GM19395 (cell line): ENCODE results near the gene POGZ.
A peak's percentile ranks its signal among the peaks of the same experiment; 100 is the strongest.
"Not testable (repeated sequence)": the region's sequence is repeated elsewhere in the genome, so short reads cannot be mapped to it uniquely, and the experiment has no call there.

Source experiments
- ATAC-seq: cut with Tn5 transposase; IDR thresholded peaks from one replicate; pipeline ENCODE4 v1.9.1; 2021; ENCODE audit warnings: mild to moderate bottlenecking, moderate library complexity; ENCODE audit not compliant: unreplicated experiment

POGZ gene

GRCh38 chr1:151418081-151418480, 41.2 kb downstream of the POGZ start:
- ATAC-seq, result no peak

- ATAC-seq, result no peak
These were observed 43.1 kb downstream of the POGZ start for GRCh38 chr1:151416231-151416630.

DNA sequence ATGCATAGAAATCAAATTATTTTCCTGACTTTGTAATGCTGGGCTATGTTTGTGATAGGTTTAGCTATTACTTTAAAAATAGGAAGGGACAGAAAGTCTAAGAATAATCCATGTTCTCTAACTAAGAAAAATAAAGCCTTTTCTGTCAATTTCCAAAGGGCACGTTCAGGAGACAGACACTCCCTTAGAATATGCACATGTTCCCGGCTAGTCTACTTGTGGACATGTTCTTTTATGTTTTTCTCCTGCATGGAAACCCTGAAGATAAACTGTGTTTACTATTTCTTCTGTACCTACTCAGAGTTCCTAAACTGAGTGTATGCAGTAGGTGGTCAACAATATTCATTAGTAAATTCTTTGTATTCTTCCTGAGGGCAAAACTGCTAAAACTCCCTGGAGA, 47.4 kb downstream of the POGZ start:
- no peak for ATAC-seq

GRCh38 chr1:151408891-151409290, 50.4 kb downstream of the POGZ start:
- ATAC-seq, result no peak

- no peak for ATAC-seq
These were observed 52.0 kb downstream of the POGZ start for GRCh38 chr1:151407304-151407703.

DNA sequence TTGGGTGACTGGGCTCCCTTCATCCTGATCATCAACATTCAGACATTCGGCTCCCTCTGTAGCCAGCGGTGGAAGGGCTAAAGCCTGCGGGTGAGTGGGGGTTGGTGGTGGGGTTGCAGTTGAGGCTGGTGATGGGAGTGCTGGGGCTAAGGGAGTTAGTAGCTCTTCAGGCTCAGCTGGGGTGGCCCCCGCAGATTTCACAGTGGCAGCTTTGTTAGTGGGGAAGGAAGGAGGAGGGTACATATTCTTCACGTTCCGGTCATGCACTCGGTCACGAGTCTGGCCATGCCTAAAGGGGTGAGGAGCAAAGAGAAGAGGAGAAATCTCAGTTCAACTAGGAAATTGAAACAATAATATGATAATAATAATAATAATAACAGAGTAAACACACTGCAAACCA, 53.1 kb downstream of the POGZ start:
- ATAC-seq, result no peak

DNA sequence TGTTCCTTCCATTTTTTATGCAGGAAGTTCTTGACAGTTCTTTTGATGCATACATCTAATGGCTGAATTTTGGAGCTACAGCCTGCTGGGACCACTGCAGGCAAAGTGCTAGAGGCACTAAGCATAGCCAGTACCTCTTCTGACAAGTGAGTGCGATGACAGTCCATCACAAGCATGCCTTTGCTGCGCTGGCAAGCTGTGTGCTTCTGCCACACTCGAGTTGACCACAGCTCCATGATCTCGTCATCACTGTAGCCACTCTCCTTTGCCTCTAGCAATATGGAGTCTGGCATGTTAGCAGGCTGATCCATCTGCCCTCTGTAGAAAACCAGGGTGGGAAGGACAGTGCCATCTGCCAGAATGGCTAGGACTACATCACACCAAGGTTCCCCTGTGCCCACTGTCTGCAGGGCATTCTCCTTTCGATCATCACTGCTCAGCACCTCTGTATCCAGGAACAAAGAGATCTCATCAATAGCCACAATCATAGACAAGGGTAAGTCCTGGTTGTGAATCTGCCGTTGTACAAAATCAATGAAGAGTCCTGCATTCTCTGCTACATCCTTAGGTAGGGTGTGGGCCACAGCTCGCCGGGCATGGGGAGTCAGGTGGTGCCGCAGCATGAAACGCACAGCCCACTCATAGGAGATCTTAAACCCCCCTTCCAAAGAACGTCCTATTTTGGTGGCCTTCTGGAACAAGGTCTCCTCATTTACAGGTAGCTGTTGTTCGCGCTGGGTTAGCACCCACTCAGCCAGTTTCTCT, 53.9 kb downstream of the POGZ start:
- ATAC-seq, result no peak

GRCh38 chr1:151403612-151404011, 55.7 kb downstream of the POGZ start:
- ATAC-seq, result no peak

- ATAC-seq, result no peak
These were observed 56.5 kb downstream of the POGZ start for GRCh38 chr1:151402764-151403163.

GRCh38 chr1:151401860-151402259, 57.4 kb downstream of the POGZ start:
- no peak for ATAC-seq

DNA sequence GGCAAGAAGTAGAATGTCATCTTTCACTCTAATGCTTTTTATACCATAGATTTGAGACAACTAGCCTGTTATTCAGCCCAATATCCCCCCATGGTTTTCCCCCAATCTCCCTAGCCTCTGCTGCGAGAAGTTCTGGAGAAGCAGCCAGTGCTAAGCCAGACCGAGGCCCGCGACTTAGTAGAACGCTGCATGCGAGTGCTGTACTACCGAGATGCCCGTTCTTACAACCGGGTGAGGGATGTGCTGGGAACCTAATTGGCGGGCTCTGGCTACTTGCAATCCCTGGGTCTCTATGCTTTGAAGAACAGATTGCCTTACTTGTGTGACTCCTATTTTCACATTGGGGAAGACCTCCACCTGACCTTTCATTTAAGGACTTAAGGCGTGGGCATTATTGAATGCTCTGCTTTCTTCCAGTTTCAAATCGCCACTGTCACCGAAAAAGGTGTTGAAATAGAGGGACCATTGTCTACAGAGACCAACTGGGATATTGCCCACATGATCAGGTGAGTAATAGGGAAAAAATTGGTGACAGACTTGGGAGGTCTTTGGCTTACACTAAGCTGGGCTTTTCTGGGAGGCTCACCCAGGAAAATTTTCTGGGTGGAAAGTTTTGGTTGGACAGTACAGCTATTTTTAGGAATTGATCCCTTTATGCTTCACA, 58.0 kb downstream of the POGZ start:
- ATAC-seq, result no peak

- peak; percentile 88 for ATAC-seq
These were observed 59.7 kb downstream of the POGZ start, which contains the start of gene PSMB4 for GRCh38 chr1:151399324-151400171. PSMB4 (plus strand) TSS chr1:151399573; CDS start chr1:151399588, 15 bp downstream.

DNA sequence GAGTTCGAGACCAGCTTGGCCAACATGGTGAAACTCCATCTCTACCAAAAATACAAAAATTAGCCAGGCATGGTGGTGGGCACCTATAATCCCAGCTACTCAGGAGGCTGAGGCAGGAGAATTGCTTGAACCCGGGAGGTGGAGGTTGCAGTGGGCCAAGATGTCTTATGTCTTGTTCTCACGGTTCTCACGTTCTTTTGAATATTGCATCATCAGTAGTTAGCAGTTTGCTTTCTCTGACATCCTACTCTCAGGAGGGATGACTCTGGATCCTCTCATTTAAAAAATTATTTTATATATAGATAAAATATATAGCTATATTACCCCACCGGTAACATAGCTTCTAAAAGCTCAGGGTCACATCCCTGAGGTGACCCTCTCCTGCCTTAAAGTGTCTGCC, 63.0 kb downstream of the POGZ start:
- not testable (repeated sequence) for ATAC-seq

GRCh38 chr1:151393583-151393982, 65.7 kb downstream of the POGZ start:
- no peak for ATAC-seq

- ATAC-seq, result no peak
These were observed 68.2 kb downstream of the POGZ start for GRCh38 chr1:151391079-151391563.

GRCh38 chr1:151390221-151391078, 68.8 kb downstream of the POGZ start:
- not testable (repeated sequence) for ATAC-seq

GRCh38 chr1:151386002-151386401, 73.3 kb downstream of the POGZ start:
- ATAC-seq, result no peak

DNA sequence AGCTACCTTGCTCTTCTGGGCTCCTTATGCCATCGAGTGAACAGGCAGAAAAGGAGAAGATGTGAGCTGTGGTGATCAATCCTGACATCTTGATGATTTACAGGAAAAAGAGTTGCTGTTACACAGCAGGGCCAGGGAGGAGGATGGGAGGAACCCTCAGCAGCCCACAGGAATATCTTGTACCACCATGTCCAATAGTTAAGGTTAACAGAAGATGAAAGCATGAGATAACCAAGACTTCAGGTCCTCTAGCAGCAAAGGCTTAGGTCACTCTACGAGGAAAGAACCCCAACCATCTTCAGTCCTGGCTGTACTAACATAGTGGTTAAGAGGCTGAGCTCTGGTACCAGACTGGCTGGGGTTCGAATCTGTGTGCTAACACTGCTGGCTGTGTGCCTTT, 74.7 kb downstream of the POGZ start:
- no peak for ATAC-seq

DNA sequence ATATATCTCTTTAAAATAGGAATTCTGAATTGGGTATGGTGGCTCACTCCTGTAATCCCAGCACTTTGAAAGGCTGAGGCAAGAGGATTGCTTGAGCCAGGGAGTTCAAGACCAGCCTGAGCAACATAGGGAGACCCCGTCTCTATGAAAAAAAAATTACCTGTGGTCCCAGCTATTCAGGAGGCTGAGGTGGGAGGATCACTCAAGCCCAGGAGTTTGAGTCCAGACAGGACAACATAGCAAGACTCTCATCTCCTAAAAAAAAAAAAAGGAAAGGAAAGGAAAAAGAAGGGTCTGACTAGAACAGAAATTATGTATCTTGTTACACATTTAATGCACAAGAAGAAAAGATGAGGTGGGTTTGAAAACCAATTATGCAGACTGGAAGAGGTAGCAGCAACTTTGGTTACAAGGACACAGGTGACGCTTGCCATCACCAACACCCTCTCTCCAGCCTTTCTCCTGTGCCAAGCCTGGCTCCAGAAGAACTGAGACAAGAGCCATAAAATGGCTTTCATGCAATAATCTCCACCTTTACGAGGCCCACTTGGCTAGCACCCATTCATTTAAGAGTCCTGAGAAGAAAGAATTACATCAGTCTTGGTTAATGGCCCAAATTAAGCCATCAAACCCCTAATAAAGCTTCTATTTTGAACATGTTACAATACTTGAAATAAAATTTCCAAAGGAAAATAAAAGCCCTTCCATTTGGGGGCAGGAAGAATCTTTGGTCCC, 82.0 kb downstream of the POGZ start:
- ATAC-seq, result no peak

DNA sequence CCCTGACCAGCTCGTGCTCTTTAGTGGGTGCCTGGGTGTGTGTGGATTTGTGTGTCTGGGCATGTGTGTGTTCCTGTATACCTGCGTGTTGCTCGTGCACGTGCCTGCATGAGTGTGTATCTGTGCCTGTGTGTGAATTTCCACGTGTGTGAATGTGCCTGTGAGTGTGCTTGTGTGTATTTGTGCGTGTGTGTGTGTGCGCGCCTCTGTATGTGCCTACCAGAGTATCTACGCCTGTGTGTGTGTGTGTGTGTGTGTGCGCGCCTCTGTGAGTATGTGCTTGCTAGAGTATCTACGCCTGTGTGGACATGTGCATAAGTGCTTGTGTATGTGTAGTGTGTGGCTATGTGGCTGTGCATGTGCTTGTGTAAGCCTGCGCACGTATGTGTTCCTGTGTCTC, 86.1 kb downstream of the POGZ start:
- ATAC-seq, result no peak
